Measurements from ENCODE around the gene BTBD19. TPM values are rescaled to one million over a fixed set of nuclear protein-coding genes. Genes with fewer than 3 reads are reported as not detected.

BTBD19 gene
- total and polyA plus RNA-seq, 9 of the 15 experiments (the other 6 are each of a cell fraction or from before 2014, with no cell fraction given), result 0.22 to 2.0 (median 0.95) TPM

DNA sequence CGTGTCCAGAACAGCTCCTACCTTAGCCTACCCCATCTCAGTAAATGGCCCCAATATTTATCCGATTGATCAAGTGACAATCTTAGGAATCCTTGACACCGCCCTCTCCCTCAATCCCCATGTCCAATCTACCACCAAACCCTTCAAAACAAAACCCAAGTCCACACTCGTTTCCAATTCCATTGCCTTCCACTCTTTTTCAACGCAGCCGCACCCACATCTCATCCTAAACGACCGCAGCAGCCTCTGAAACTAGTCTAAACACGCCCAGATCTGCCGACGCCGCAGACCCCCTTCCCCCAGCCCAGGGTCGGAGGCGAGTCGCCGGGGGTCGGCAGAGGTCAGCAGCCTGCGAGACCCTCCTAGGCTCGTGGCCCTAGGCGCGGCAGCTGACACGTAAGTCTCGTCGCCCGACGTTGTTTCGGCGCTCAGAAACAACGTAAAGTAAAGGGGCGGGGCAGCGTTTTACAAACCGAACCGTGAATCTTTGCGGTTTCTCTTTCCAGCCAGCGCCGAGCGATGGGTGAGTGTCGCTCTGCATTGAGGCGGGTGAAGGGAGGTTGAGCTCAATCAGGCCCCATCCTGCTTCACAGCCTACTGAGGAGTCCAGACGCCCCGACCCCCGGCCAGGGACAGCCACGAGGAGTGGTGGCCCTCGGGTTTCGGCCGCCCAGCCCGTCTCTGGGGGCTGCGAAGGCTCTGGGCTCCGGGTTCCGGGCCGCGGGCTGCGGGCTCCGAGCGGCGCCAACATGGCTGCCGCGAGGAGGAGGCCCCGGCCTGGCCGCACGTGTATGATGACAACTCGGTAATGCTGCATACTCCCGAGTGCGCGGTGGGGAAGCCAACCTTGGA, 33.0 kb upstream of the BTBD19 start, which contains the start of gene RPS8 (continued):
- TF ChIP-seq ZNF174 (CRISPR knock-in tag; IDR thresholded peaks at IDR 0.05), result no peak
- 0 out of 2 replicates have a peak, but pooled peaks have one; percentile 18 for TF ChIP-seq MED1 (CRISPR knock-in tag; IDR thresholded peaks at IDR 0.05; ENCODE audit: borderline replicate concordance)
- no peak for TF ChIP-seq HNRNPK (IDR thresholded peaks at IDR 0.05; ENCODE audit: low read depth, low read length, poor library complexity, severe bottlenecking)
- no peak for TF ChIP-seq HNRNPH1 (optimal IDR thresholded peaks at IDR 0.05; ENCODE audit: low read depth, low read length)
- no peak for TF ChIP-seq RUNX1 (IDR thresholded peaks at IDR 0.05; ENCODE audit: low read depth)
- TF ChIP-seq, protein P1, sequence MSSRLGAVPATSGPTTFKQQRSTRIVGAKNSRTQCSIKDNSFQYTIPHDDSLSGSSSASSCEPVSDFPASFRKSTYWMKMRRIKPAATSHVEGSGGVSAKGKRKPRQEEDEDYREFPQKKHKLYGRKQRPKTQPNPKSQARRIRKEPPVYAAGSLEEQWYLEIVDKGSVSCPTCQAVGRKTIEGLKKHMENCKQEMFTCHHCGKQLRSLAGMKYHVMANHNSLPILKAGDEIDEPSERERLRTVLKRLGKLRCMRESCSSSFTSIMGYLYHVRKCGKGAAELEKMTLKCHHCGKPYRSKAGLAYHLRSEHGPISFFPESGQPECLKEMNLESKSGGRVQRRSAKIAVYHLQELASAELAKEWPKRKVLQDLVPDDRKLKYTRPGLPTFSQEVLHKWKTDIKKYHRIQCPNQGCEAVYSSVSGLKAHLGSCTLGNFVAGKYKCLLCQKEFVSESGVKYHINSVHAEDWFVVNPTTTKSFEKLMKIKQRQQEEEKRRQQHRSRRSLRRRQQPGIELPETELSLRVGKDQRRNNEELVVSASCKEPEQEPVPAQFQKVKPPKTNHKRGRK (tag; IDR thresholded peaks at IDR 0.05), result no peak
- no peak; the same call in 1 of the 2 replicates for TF ChIP-seq ZNF197 (CRISPR knock-in tag; IDR thresholded peaks at IDR 0.05; ENCODE audit: low read depth)
- peak; percentile 69 for TF ChIP-seq ZNF431 (CRISPR knock-in tag; IDR thresholded peaks at IDR 0.05)
- peak; percentile 74 for TF ChIP-seq MYBL2 (IDR thresholded peaks at IDR 0.05; ENCODE audit: low read depth)
- no peak for TF ChIP-seq MYBL2 (CRISPR knock-in tag; IDR thresholded peaks at IDR 0.05; ENCODE audit: borderline replicate concordance)
- TF ChIP-seq ASH1L (IDR thresholded peaks at IDR 0.05; ENCODE audit: borderline replicate concordance, low read depth, partially characterized antibody), result peak; percentile 45
- TF ChIP-seq, protein P2, sequence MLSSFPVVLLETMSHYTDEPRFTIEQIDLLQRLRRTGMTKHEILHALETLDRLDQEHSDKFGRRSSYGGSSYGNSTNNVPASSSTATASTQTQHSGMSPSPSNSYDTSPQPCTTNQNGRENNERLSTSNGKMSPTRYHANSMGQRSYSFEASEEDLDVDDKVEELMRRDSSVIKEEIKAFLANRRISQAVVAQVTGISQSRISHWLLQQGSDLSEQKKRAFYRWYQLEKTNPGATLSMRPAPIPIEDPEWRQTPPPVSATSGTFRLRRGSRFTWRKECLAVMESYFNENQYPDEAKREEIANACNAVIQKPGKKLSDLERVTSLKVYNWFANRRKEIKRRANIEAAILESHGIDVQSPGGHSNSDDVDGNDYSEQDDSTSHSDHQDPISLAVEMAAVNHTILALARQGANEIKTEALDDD (IDR thresholded peaks at IDR 0.05), result peak; percentile 28; the same call in 1 of the 2 replicates
- peak; percentile 100 for TF ChIP-seq CREB1 (IDR thresholded peaks at IDR 0.05)
- peak; percentile 100 for TF ChIP-seq CREB1 (CRISPR knock-in tag; IDR thresholded peaks at IDR 0.05)
- no peak for TF ChIP-seq YBX1 (IDR thresholded peaks at IDR 0.05)
- no peak for TF ChIP-seq ZNF586 (CRISPR knock-in tag; conservative IDR thresholded peaks at IDR 0.05)
- peak; percentile 87 for TF ChIP-seq ZNF592 (IDR thresholded peaks at IDR 0.05)
- no peak for TF ChIP-seq NFE2L1 (tag; IDR thresholded peaks at IDR 0.05; ENCODE audit: borderline replicate concordance, low read depth)
- TF ChIP-seq GABPB1 (CRISPR knock-in tag; IDR thresholded peaks at IDR 0.05), result peak; percentile 77
- TF ChIP-seq HNRNPUL1 (IDR thresholded peaks at IDR 0.05; ENCODE audit: low read length), result no peak
- peak; percentile 79; the same call in 1 of the 2 replicates for TF ChIP-seq E2F5 (CRISPR knock-in tag; IDR thresholded peaks at IDR 0.05)

Data from K562 (cell line).